ENCODE results near the gene ZC3H8. TPM values are rescaled to one million over a fixed set of nuclear protein-coding genes. Genes with fewer than 3 reads are reported as not detected.
"Not testable (repeated sequence)": the region's sequence is repeated elsewhere in the genome, so short reads cannot be mapped to it uniquely, and the experiment has no call there.

Gene ZC3H8
- total RNA-seq, 1 donor from 2014 or later: 4.2 TPM

GRCh38 chr2:112259509-112260294 is 4.9 kb upstream of the ZC3H8 start:
- peak; percentile 76 to 83 for DNase-seq (ENCODE audit: low read depth in 2 of 2)

- peak in 1 of 2 donors; percentile 40 for DNase-seq (ENCODE audit: low read depth in 2 of 2)
These were observed 2.7 kb upstream of the ZC3H8 start for GRCh38 chr2:112257575-112257974.

- no peak for DNase-seq (ENCODE audit: low read depth in 2 of 2)
These were observed 1.8 kb upstream of the ZC3H8 start for GRCh38 chr2:112256654-112257053.

DNA sequence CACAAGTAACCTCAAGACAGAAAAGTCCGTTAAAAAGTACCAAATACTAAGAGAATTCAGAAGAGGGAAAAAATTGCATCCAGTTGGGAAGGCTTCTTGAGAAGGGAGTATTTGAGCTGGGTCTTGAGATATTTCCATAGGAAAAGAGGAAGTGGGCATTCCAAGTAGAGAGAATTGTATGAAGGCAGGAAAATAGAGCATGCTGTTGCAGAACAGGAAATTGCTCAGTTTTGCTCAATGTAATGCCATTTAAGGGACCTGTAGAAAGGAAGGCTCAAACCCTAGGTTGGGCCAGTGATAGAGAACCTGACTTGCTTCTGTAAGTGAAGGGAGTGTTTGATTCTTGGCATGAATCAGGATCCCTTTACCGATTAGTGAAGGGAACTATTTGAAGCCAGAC is 1.0 kb upstream of the ZC3H8 start:
- no peak for DNase-seq (ENCODE audit: low read depth in 2 of 2)

GRCh38 chr2:112253261-112253815 is 1.5 kb downstream of the ZC3H8 start:
- DNase-seq (ENCODE audit: low read depth in 2 of 2): no peak

DNA sequence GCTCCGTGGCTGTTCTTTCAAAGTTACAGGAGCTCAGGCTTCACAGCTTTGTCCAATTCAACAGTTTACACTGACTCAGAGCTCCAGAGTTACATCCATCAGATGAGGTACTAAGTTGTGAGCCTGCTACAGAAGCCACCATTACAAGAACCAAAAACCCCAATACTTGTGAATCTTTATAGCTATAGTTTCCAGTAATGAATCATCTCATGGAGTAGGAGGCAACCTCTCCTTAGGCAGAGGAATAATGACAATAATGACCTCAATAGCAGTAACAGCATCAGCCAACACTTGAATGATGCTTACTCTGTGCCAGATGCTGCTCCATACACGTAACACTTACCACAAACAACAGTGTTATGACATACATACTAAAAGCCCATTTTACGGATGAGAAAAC is 3.6 kb downstream of the ZC3H8 start:
- DNase-seq (ENCODE audit: low read depth in 2 of 2): no peak

GRCh38 chr2:112244854-112245253 is 10.0 kb downstream of the ZC3H8 start:
- no peak for DNase-seq (ENCODE audit: low read depth in 2 of 2)

- no peak for DNase-seq (ENCODE audit: low read depth in 2 of 2)
These were observed 11.6 kb downstream of the ZC3H8 start for GRCh38 chr2:112243233-112243632.

GRCh38 chr2:112242384-112242783 is 12.5 kb downstream of the ZC3H8 start:
- DNase-seq (ENCODE audit: low read depth in 2 of 2): no peak

DNA sequence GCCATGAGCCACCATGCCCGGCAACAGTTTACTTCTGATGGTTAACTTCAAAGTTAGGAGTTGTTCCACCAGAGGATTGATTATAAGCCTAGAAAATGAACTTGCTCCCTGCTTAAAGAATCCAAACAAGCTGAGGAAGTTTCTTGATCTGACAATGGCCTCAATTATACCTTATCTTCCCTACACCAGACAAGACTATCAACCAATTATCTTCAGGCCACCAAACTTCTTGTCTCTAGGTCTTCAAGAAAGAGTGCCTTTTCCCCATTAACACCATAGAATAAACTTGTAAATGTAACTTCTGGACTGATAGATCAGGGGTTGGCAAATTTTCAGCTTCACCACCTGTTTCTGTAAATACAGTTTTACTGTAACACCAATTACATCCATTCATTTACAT is 15.0 kb downstream of the ZC3H8 start:
- no peak for DNase-seq (ENCODE audit: low read depth in 2 of 2)

- DNase-seq (ENCODE audit: low read depth in 2 of 2): no peak
These were observed 24.5 kb downstream of the ZC3H8 start for GRCh38 chr2:112230371-112230770.

DNA sequence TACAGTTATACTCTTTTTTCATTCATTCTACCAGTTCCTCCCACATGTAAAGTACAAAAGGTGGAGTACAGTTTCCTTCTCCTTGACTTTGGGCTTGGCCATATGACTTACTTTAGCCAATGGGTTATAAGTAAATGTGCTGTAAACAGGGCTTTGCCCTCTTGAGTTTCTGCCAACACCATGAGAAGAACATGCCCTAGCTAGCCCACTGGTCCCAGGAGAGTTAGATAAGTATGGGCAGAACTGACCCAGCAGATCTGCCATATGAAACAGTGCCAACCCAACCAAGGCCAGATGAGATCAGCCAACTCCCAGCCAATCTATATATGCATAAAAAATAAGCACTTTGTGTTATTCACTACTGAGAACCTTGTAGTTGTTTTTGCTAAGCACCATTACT is 25.5 kb downstream of the ZC3H8 start:
- no peak for DNase-seq (ENCODE audit: low read depth in 2 of 2)

DNA sequence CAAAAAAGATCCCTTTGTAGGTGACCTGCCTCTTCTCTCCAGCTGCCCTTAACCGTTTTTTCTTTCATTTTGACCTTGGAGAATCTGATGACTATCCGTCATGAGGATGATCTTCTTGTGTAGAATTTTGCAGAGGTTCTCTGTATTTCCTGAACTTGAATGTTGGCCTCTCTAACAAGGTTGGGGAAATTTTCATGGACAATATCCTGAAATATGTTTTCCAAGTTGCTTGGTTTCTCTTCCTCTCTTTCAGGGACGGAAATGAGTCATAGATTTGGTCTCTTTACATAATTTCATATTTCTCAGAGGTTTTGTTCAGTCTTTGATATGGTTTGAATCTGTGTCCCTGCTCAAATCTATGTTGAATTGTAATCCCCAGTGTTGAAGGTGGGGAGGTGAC is 34.0 kb downstream of the ZC3H8 start:
- DNase-seq (ENCODE audit: low read depth in 2 of 2): peak; percentile 53 to 66

DNA sequence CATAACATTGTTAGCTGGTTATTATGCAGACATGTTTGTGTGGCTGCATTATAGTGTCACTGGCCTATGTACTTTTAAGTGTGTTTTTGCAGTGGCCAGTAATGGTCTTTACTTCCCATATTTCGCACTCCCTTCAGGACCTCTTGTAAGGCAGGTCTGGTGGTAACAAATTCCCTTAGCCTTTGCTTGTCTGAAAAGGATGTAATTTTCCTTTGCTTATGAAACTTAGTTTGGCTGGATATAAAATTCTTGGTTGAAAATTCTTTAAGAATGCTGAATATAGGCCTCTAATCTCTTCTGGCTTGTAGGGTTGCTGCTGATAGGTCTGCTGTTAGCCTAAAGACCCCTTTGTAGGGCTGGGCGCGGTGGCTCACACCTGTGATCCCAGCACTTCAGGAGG is 34.7 kb downstream of the ZC3H8 start:
- no peak for DNase-seq (ENCODE audit: low read depth in 2 of 2)

- no peak for DNase-seq (ENCODE audit: low read depth in 2 of 2)
These were observed 37.0 kb downstream of the ZC3H8 start for GRCh38 chr2:112217854-112218253.

DNA sequence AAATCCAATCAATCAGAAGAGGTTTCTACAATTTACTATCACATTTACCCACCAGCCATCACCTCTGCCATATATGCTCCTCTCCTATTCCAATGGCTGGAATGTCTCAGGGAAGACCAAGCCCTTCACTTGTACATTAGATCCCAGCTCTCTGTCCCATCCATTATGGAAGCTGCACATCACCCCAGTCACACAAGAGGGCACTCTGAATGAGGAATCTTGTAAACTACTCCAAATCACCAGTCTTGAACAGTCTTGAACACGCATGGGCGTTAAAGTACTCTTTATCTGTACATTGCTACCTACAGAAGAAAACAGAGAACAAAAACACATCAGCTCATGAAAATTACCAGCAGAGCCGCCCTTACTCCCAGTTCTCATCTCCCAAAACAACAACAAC is 38.7 kb downstream of the ZC3H8 start:
- DNase-seq (ENCODE audit: low read depth in 2 of 2): no peak

- not testable (repeated sequence) for DNase-seq (ENCODE audit: low read depth in 2 of 2)
These were observed 46.9 kb downstream of the ZC3H8 start for GRCh38 chr2:112207905-112208304.

GRCh38 chr2:112204411-112204810 is 50.4 kb downstream of the ZC3H8 start:
- DNase-seq (ENCODE audit: low read depth in 2 of 2): peak; percentile 17 to 28

DNA sequence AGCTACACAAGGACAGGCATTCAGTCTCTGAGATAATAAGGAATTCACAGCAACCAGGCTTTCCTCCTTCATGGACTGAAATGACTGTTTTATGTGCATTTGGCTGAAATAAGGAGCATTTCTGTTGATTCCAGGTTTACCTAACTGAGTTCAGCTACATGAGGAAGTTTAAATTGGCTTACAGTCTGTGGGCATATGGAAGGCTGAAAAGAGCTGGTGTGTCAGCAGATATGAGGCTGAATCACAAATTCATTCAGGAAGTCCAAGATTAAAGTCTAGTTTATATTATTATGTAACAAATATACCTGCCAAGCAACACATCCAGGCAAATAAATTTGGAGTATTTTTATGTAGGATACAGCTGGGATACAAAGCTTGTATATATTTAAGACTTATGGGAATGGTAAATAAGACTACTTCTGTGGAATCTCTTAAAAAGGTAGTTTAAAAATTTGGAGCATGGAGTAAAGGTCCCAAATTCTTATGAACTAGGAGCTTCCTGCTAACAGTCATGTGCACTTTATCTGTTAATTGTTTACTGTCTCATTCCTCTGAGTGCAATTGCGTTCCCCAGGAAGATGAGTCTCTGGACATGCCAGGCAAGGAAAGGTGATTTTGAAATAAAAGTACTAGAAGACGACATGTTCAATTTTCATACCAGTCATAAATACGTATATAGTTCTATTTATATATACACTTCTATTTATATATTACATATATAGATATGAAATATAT is 53.0 kb downstream of the ZC3H8 start:
- DNase-seq (ENCODE audit: low read depth in 2 of 2): peak; percentile 25 to 74

DNA sequence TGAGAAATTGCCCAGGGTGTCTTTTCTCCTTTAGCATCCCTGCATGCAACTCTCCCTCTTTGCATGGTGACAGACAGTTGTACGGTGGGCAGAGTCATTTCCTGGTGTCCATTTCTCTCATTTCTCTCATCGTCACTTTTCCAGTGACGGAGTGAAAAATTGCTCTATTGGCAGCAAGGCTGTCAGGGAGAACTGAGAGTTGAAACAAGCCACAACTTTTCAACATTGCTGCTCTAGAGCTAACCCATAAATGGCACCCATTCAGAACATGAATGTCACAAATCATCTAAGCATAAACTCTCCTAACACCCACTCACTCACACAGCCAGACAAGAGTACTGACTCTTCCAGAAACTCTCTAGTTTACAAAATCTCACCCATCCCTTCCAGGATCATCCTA is 55.7 kb downstream of the ZC3H8 start:
- DNase-seq (ENCODE audit: low read depth in 2 of 2): peak in 1 of 2 donors; percentile 69

DNA sequence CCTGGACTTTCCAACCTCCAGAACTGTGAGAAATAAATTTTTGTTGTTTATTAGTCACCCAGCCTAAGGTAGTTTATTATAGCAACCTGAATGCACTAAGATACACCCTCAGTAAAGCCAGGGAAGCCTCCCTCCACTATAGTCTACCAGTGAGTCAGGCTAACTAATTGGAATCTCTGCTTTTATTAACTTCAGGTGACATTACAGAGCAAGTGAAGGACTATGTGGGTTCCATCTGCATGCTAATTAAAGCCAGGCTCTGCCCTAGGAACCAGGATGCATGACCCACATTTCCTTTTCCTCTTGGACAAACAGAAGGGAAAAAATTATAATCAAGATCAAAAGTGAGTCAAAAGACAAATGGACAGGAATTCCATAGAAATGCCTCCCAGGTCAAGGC is 56.1 kb downstream of the ZC3H8 start:
- DNase-seq (ENCODE audit: low read depth in 2 of 2): peak; percentile 66 to 72

DNA sequence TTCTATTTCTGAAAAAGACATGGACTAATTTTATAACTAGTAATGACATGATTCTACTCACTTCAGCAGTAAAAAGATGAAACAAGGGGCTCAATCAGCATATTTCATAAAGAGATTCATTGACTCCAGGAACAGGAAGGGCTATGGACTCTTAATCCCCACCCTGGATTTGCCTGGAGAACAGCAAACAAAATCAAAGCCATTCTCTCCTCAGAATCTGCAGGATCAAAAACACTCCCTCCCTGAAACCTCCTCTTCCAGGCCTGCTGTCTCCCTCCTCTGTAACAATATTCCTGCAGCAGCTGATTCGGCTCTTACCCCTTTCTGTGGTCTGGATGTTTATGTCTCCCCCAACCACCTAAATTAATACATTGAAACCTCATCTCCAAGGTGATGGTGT is 57.0 kb downstream of the ZC3H8 start:
- no peak for DNase-seq (ENCODE audit: low read depth in 2 of 2)

DNA sequence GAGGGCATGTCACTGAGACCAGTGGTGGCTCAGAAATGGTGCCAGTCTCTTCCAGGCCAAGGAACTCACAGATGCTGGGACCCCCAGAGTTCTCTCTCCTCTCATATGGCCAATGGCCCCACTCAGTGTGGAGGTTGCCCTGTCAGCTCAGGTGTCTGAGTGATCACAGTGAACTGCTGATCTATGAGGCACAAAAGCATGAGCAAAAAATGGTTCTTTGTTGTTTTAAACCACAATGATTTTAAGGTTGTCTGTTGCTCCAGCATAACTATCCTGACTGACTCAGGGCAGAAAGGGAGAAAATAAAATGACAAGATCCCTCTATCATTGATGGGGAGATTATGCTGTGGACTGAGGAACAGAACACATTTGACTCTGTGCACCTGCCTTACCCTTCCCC is 58.9 kb downstream of the ZC3H8 start:
- DNase-seq (ENCODE audit: low read depth in 2 of 2): no peak
